Astrocyte of the cerebellum (primary cell): ENCODE data around the gene SFXN4.

Source experiments
- DNase-seq: peaks from one replicate; pipeline ENCODE4 v3.0.0-alpha.2; 2011; ENCODE audit warnings: low read depth
- H3K4me3 ChIP-seq: 2 replicates; pipeline ENCODE4 v1.5.1; 2011; ENCODE audit warnings: mild to moderate bottlenecking, low read depth, low read length, moderate library complexity
- in situ Hi-C: cut with HindIII; loops from 2 replicates; pipeline ENCODE4 v1.10.0; 2017; ENCODE audit warnings: low sequenced_read_pairs
- TF ChIP-seq, protein P1 (sequence below): IDR thresholded peaks from 2 replicates; pipeline ENCODE4 v1.5.1; 2012; ENCODE audit warnings: low read length, low read depth, moderate library complexity, mild to moderate bottlenecking; ENCODE audit errors: missing control alignments

SFXN4 gene

DNA sequence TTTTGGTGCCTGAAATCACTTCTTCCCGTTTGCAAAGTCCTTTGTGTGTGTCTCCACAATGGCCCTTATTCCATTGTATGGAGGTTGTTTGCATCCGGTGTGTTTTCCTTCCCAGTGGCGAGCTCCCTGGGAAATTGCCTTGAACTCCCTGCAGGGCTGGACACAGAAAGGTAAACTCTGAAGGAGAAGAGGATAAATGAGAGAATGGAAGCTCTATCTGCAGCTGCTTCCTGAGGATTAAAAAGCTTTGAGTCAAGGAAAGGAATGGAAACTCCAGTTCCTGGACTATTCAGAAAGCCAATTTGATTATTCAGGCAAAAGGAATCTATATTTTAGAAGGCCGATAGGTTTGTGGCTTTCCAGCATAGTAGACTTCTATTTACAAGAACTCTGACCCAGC lies 37.5 kb upstream of the SFXN4 start:
- no peak for DNase-seq
- in situ Hi-C loops: no loop called here
- TF ChIP-seq, protein P1, sequence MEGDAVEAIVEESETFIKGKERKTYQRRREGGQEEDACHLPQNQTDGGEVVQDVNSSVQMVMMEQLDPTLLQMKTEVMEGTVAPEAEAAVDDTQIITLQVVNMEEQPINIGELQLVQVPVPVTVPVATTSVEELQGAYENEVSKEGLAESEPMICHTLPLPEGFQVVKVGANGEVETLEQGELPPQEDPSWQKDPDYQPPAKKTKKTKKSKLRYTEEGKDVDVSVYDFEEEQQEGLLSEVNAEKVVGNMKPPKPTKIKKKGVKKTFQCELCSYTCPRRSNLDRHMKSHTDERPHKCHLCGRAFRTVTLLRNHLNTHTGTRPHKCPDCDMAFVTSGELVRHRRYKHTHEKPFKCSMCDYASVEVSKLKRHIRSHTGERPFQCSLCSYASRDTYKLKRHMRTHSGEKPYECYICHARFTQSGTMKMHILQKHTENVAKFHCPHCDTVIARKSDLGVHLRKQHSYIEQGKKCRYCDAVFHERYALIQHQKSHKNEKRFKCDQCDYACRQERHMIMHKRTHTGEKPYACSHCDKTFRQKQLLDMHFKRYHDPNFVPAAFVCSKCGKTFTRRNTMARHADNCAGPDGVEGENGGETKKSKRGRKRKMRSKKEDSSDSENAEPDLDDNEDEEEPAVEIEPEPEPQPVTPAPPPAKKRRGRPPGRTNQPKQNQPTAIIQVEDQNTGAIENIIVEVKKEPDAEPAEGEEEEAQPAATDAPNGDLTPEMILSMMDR: no peak

DNA sequence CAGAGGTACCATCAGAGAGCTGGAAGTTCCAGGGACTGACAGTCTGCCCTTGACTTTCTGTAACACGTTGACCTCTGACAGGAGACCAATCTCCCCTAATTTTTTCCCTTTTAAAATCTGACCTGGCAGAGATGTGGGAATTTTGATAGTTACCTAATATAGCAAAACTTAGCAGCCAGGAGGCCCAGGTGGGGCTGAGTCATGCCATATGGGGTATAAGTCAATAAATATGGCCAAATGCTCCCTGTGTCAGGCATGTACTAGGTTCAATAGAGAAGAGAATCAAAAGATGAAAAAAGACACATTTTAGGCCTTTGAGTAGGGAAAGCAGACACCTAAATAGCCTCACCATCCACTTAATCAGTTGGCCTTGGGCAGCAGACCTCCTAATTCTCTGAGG lies 35.7 kb upstream of the SFXN4 start:
- TF ChIP-seq, protein P1: no peak
- H3K4me3 ChIP-seq: no peak overlapping the region
- no peak for DNase-seq
- in situ Hi-C loops: no loop called here

More for the DNA sequence above, 37.5 kb upstream of the SFXN4 start:
- no peak overlapping the region for H3K4me3 ChIP-seq

DNA sequence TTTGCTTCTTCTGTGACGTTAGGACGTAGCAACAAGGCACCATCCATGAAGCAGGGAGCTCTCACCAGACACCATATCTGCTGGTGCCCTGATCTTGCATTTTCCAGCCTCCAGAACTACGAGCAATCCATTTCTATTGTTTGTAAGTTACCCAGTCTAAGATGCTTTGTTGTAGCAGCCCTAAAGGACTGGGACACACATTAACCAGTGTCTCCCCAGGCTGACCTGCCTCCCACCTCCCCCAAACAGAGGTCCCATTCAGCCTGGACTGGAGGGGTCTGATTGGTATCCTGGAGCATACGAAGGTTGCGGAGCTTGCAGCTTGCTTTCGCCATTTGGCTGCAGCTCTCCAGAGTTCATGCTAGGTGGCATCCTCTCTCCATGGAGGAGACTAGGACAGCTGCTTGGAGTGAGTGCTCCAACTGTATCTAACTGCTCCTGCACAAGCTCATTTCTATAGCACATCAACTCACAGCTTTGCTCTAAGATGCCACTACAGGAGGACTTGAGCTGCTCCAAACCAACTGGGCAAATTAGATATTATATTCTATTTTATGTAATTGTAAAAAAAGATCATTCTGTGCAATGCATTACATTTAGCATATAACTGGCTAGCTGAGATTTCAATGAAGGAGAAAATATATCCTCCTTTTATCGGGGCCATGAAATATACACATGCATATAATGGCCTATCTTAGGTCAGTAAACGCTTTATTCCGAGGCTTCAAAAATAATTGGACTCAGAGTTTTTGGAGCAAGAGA lies 33.9 kb upstream of the SFXN4 start:
- TF ChIP-seq, protein P1: peak; percentile 89
- DNase-seq: peak; percentile 76
- in situ Hi-C loops: no loop called here
- no peak overlapping the region for H3K4me3 ChIP-seq

DNA sequence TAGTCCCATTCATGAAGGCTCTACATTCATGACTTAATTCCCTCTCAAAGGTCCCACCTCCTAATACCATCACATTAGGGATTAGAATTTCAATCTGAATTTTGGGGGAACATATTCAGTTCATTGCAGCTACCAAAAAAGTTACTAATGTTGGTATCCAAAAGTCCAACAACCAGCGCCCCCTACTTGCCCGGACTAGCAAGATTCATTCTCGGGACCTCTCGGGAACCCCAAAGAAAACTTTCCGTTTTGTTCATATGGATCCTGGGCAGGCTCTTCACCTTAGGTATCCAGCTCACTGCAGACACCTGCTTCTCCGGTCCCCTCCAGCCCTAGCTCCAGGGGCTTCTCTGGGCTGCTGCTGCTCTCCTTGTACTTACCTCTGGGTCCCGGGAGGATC lies 32.9 kb upstream of the SFXN4 start:
- no peak overlapping the region for H3K4me3 ChIP-seq
- in situ Hi-C loops: no loop called here
- TF ChIP-seq, protein P1: peak; percentile 50
- no peak for DNase-seq

DNA sequence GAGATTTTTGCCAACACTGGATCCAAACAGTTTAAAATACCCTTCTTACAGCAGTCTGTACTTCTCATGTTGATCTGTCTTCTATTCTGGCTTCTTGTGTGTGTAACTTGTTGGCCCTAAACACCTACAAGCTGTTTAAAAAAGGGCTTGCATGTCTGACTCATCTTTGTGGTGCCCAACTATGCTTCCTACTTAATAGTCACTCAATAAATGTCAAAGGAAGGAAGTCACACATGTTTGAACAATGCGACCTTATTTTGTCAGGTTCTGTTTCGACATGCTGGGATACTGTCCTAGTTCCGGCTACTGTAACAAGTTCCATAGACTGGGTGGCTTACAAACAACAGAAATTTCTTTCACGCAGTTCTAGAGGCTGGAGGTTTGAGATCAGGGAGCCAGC lies 32.4 kb upstream of the SFXN4 start:
- no peak overlapping the region for H3K4me3 ChIP-seq
- in situ Hi-C loops: no loop called here
- no peak for DNase-seq
- TF ChIP-seq, protein P1: no peak

DNA sequence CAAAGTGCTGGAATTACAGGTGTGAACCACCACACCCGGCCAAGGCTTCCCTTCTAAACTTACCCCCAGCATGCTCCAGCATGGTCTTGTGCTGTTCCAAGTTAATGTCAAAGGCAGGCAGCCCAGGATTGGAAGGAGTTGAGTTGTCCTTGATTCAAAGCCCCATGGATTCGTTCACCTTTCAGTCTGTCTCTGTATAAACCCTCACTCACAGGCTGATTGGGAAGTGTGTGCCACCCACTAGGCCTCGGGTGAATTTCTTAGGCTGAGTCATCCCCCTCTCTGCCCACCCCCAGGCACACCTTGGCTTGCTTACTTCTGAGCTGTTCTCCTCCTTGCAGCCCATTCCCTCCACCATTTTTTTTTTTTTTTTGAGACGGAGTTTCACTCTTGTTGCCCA lies 26.4 kb upstream of the SFXN4 start:
- H3K4me3 ChIP-seq: no peak overlapping the region
- TF ChIP-seq, protein P1: no peak
- in situ Hi-C loops: no loop called here
- no peak for DNase-seq
